Ovary (tissue), 3 donors: ENCODE data around the gene BCL2L14.

Source experiments
- EP300 ChIP-seq: sonication (generic); formaldehyde crosslinking; IDR thresholded peaks from one replicate; pipeline ENCODE4 v1.6.1; 2017; ENCODE audit warnings: antibody characterized with exemption
- POLR2A ChIP-seq: fragments of 450-650 bp; IDR thresholded peaks from one replicate; pipeline ENCODE4 v1.6.1; 2017; ENCODE audit warnings: antibody characterized with exemption, mild to moderate bottlenecking, moderate library complexity
- TF ChIP-seq, protein P1 (sequence below), 3 donors: fragments of 450-650 bp in 2 of 3; fragments of 200-600 bp in 1 of 3; IDR thresholded peaks; one replicate each; pipeline versions ENCODE4 v1.5.1 to v1.8.0; 2016 to 2022; ENCODE audit warnings: antibody characterized with exemption in 3 of 3, mild to moderate bottlenecking in 1 of 3
- donor health status: DM: no; HTN: no; CAD: no.

DNA sequence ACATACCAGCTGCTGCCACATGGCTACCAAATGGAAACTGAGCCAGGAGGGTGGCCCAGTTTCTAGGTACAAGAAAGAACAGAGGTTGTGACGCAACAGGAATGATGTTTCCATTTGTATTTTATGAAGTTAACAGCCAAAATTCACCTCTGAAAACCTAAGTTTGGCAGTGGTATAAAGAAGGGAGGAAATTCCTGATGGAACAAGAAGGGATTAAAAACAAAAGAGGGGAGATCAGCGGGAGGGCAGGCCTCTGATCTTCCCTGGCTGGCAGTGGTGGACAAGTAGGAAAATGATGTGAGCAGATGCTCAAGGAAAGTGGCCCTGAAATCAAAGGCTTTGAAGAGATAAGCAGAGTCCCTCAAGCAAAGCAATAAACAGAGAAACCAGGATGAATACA lies 47.3 kb upstream of the BCL2L14 start:
- TF ChIP-seq POLR2A, result no peak
- TF ChIP-seq, protein P1, sequence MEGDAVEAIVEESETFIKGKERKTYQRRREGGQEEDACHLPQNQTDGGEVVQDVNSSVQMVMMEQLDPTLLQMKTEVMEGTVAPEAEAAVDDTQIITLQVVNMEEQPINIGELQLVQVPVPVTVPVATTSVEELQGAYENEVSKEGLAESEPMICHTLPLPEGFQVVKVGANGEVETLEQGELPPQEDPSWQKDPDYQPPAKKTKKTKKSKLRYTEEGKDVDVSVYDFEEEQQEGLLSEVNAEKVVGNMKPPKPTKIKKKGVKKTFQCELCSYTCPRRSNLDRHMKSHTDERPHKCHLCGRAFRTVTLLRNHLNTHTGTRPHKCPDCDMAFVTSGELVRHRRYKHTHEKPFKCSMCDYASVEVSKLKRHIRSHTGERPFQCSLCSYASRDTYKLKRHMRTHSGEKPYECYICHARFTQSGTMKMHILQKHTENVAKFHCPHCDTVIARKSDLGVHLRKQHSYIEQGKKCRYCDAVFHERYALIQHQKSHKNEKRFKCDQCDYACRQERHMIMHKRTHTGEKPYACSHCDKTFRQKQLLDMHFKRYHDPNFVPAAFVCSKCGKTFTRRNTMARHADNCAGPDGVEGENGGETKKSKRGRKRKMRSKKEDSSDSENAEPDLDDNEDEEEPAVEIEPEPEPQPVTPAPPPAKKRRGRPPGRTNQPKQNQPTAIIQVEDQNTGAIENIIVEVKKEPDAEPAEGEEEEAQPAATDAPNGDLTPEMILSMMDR (IDR thresholded peaks at IDR 0.05), result no peak
- TF ChIP-seq EP300, result no peak
